Measurements from ENCODE around the gene TBX3. TPM values are rescaled to one million over a fixed set of nuclear protein-coding genes. Genes with fewer than 3 reads are reported as not detected.
"Not testable (repeated sequence)": the region's sequence is repeated elsewhere in the genome, so short reads cannot be mapped to it uniquely, and the experiment has no call there.

The TBX3 gene
- total RNA-seq (2014; rRNA removed; shearing (Covaris generic)), result 51.4 and 61.6 TPM in 2 replicates

DNA sequence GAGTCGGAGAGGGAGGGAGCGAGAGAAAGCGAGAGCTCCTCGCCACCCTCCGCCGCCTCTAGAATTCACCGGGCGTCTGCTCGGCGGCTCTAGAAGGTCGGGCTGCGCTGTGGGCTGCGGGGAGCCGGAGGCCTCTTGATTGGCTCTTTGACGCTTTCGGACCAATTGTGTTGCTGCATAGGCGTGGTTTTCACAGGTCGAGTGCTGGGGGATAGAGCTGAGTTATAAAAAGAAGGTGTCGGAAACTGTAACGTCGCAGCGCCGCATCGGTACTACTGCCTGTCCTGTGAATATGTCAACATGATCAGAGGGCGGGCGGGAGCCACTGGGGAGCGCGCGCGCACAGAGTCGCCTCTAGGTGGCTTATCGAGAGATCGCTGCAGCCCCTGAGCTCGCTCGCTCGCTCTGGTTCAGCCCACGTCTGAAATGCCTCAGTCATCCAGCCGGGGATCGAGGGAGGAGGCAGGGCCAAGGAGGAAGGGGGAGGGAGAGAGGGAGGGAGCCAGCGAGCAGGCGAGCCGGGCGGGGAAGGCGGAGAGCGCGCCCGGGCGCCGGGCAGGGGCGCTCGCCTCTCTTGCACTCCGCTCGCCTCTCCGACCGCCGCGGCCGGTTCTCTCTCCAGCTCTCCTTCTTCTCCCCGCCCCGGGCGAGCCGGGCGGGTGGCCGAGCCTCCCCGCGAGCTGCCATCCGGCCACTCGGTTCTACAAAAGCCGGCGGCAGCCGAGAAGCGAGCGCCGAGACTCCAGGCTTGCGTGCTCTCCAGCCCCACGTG, at the start of gene TBX3:
TSS of gene TBX3 (minus strand) at position 78 of the 772 bp plus-strand sequence. CDS start 975 bp downstream, outside the sequence.
- DNase-seq (ENCODE audit: low read depth), result peak; percentile 99

DNA sequence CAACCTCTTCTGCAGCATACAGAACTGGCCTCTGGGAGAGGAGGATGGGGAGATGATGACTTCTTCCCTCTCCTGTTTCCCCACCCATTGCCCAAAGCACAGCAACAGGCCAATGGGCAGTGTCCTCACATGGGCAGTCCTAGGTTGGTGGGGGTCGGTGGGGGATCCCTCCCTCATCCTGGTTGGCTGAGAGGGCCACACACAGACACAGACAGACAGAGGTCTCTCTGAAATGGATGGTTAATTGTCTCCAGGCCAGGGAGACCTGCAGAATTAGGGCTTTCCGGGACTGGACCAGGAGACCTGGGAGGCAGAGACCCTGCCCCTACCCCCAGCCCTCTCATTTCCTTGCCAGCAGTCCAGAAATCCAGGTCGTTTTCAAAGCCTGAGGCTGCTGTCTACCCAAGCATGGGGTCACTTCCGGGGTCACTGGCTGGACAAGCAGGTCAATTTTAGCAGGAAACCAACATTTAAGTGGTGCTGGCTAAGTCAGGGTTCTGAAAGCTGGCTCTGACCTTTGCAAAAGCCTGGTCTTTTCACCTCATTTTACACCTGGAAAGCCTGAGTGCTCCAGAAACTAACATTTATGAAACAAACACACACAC, 48.6 kb upstream of the TBX3 start:
- DNase-seq (ENCODE audit: low read depth), result no peak

DNA sequence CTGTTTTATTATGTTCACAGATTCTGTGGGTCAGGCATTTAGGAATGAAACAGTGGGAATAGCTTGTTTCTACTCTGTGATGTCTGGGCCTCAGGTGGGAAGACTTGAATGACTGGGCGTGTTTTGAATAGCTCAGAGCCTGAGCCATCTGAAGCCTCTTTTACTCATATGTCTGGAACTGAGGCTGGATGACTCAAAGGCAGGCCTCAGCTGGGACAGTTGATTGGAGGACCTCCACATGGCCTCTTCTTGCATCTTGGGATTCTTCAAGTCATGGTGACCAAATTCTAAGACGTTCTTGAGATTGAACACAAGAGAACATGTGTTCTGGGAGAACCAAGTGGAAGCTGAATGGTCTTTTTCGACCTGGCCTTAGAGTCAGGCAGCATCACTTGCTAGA, 45.8 kb upstream of the TBX3 start:
- DNase-seq (ENCODE audit: low read depth), result peak; percentile 30

DNA sequence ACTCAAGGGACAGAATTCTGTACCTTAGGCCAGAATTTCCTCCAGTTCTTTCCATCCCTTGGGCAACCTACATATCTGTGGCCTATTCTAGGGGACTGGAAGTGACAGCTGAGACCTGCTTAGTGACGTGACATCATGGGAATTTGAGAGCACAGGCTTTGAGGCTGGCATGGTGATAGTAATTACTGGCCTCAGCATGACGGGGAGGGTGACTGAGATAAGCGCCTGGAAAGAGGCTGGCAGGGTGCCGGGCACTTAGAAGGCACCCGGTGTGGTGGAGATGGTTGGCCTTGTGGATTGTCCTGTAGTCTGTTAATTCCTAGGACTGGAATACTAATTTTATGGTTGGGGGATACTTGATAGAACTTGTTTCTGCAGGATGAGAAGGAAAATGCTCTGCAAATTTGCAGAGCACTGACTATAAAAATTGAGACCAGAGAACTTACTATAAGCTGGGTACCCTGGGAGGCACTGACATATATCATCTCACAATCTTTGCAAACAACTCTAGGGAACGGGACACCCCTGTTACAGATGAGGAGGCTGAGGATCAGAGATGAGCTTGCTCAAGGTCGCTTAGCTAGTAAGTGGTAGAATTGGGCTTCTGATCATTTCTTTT, 42.2 kb upstream of the TBX3 start:
- no peak for DNase-seq (ENCODE audit: low read depth)

DNA sequence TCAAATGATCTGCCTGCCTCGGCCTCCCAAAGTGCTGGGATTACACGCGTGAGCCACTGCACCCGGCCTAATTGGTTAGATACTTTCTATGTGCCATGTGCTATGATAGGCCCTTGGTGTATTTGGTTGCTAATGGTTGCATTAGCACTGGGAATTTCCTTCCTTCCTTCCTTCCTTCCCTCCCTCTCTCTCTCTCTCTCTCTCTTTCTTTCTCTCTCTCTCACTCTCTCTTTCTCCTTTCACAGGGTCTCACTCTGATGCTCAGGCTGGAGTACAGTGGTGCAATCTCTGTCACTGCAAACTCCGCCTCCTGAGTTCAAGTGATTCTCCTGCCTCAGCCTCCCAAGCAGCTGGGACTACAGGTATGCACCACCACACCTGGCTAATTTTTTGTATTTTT, 38.2 kb upstream of the TBX3 start:
- DNase-seq (ENCODE audit: low read depth), result not testable (repeated sequence)

DNA sequence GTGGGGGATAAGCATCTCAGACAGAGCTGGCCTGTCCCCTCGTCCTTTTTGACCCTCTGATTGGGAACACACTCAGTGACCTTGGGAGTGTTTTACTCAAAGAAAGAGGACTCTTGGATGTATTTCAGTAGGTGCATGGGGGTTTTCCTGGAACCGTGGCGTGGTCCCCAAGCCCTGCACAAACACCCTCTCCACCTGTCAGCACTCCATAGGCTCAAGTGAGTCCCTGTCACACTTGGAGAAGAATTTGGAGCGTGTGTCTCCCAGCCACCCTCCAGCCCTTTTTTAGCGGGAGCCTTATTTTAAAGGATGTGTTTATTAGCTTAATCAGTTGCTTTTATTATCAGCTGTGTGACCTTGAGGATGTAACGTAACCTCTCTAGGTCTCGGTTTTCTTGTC, 37.3 kb upstream of the TBX3 start:
- DNase-seq (ENCODE audit: low read depth), result no peak

DNA sequence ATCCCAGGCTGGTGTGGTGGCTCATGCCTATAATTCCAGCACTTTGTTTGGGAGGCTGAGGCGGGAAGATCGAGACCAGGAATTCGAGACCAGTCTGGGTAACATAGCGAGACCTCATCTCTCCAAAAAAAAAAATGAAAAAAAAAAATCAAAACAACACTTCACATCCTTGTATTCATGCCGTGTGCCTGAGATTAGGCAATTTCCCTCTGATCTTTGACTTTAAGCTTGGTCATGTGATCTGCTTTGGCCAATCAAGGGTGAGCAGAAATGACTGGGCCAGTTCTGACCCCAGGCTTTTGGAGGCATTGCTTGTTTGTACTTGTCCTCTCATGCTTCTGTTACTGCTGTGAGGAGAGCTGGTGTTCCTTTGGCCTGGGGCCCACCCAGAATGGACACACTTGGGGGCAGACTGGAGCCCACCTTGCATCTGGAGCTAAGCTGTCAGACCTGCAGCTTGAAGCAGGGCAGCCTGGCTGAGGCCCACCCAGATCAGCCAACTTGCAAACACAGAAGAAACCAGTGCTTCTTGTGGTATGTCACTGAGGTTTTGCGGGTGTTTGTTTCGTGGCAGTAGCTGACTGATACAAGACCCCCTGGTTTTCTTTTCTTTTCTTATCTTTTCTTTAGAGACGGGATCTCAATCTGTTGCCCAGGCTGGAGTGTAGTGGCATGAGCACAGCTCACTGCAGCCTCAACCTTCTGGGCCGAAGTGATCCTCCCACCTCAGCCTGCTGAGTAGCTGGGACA, 29.7 kb upstream of the TBX3 start:
- DNase-seq (ENCODE audit: low read depth), result no peak

DNA sequence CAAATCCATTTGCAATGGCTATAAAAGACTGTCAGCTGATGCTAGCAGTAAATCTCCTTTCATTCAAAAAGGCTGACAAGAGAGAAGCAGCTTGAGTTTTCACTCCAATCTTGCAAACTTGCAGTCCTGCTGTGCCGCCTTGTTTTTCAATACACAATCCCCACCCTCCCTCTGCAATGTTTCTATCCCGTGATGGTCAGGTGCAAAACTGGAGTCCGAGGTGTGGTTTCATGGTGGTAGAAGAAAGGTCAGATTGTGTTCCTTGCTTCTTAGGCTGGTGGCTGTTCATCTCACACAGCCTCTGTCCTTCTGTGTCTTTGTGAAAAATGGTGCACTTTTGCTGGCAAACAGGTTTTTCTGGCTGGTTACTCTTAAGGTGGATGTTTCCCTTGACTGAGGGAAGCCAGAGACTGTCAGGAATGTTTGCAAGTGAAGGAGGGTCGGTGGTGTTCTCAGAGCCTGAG, 27.7 kb upstream of the TBX3 start:
- no peak for DNase-seq (ENCODE audit: low read depth)

DNA sequence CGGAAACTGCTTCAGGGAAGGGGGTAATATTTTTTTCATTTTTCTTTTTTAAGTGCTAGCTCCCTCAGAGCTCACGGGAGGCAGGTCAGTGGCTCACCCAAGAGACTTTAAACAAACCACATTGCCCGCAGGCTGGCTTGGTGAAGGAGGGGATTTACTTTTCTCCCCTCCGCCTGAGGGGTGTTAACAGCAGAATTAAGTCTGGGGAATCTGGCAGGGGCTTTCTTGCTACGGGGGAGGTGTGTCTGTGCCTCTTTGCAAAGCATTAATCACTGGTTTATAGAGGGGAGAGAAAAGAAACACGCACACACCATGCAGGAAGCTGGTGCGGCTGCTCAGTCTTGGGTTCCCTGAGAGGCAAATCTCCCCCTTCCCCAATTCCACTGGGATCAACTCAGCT, 26.2 kb upstream of the TBX3 start:
- no peak for DNase-seq (ENCODE audit: low read depth)

DNA sequence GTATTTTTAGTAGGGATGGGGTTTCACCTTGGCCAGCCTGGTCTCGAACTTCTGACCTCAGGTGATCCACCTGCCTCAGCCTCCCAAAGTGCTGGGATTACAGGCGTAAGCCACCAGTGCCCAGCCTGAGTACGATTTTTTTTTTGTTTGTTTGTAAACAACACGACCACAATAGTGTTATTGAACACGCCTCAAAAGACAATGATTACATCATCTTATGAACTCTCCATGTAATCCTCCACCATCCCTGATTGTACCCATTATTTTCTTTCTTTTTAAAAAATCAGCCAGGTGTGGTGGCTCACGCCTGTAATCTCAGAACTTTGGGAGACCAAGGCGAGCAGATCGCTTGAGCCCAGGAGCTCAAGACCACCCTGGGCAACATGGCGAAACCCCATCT, 25.1 kb upstream of the TBX3 start:
- no peak for DNase-seq (ENCODE audit: low read depth)

DNA sequence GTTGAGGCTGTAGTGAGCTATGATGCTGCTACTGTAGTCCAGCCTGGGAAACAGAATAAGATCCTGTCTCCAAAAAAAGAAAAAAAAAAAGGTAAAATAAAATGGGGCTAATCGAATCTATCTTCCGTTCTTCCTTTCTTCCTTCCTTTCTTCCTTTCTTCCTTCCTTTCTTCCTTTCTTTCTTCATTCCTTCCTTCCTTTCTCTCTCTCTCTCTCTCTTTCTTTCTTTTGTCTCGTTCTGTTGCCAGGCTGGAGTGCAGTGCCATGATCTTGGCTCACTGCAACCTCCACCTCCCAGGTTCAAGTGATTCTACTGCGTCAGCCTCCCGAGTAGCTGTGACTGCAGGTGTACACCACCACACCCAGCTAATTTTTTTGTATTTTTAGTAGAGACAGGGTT, 24.6 kb upstream of the TBX3 start:
- DNase-seq (ENCODE audit: low read depth), result not testable (repeated sequence)

DNA sequence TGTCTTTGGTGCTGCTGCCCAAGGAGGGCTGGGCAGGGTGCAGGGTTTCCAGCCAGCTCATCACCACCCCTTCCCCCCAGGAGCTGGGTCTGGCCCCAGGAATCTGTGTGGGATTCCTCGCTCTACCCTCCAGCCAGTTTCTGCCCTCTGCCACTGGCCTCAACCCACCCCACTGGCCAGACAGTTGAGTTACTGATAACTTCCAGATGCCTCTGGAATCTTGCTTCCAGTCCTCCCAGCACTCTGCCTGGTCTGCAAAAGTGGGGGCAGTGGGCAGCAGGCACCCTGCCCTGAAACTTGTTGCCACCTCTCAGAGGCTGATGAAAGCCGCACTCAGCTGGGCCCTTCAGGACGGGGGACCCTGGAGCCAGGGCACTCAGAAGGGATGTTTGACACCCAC, 20.1 kb upstream of the TBX3 start:
- peak; percentile 87 for DNase-seq (ENCODE audit: low read depth)

DNA sequence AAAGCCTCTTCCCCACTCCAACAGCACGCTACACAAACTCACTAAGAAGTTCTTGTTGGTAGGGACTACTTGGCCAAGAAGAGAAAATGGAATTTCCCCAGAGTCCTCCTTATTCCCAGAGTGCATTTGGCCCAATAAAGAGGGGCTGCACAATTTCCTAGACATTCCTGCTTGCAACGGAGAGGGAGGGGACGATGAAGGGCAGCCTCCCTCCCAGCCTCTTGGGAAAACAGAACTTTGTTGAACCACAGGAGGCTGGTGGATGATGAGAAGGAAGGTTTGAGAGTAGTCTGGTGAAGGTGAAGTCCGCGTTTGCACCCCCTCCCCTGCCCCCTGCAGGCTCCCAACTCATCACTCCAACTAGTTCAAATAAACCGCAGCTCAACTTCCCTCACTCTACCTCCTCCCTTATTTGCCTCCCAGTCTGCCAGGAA, 19.1 kb upstream of the TBX3 start:
- DNase-seq (ENCODE audit: low read depth), result peak; percentile 39

DNA sequence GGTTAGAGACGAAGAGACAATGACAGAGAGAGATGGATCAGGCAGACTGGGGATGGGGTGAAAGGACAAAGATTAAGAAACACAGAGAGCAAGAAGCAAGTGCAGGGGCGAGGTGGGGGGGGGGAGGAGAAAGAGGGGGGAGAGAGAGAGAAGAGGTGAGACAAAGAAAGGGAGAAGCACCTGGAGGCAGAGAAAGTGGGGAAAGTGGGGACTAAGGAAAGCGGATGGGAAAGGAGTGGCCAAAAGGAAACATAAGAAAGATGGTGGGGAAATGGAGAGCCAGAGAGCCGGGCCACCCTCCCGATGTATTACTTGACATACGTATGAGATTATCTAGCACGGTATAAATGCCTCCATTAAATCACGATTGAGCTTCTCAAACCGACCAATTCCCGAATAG, 18.5 kb upstream of the TBX3 start:
- DNase-seq (ENCODE audit: low read depth), result no peak

DNA sequence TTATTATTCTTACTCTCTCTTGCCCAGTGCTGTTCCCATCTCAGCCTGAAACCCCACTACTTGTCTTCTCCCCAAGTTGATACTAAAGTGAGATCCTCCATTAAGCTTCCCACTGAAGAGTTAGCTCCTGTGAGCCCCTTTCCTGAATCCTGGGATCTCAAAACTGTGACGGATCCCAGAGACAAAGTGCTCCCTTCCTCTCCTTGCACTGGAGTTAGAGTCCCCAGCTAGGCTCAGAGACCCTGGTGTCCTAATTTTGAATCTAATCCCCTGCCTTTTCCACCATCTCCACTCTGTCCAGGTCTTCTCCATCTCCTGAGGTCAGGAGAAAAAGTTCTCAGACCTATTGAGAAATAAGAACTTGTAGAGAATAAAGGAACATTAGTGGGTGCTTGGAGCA, 17.6 kb upstream of the TBX3 start:
- no peak for DNase-seq (ENCODE audit: low read depth)

DNA sequence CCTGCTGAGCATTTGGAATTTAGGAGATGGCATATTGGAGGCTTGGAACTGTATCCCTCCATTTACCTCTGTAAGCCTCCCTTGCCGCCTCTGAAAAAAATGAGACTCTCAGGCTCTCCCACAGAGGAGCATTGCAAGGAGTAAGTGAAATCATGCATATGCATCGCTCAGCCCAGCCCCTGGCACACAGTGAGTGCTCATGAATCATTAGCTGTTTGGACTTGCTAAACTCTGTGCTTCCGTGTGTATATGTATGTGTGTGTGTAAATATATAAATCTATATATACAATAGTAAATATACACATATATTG, 17.1 kb upstream of the TBX3 start:
- DNase-seq (ENCODE audit: low read depth), result no peak

DNA sequence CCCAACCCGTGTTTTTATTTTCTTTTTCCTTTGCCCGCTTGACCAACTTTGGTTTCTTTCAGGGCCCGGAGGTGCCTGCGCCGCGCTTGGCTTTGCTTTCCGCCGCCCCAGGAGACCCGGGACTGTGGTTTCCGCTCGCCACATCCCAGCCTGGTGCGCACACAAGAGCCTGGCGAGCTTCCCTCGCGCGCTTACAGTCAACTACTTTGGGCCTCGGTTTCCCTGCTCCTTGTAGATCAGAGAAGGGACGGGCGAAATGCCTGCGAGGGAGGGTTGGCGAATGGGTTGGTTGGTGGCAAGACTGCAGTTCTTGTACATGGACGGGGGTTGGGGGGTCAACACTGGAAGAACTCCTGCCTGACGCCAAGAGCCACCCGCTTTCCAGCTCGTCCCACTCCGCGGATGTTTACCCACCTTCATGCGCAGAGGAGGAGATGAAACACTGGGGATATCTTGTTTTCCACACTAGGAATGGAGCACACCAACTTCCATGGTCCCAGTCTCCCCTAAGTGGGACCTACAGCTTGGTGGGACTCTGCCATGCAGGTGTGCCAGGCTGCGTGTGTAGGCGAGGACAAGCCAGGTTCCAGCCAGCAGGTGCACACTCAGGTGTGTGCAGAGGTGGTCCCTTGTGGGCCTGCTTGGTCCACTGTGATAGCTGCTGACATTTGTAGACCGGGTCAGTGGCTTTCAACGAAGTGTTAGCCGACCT, 16.6 kb upstream of the TBX3 start:
- no peak for DNase-seq (ENCODE audit: low read depth)

DNA sequence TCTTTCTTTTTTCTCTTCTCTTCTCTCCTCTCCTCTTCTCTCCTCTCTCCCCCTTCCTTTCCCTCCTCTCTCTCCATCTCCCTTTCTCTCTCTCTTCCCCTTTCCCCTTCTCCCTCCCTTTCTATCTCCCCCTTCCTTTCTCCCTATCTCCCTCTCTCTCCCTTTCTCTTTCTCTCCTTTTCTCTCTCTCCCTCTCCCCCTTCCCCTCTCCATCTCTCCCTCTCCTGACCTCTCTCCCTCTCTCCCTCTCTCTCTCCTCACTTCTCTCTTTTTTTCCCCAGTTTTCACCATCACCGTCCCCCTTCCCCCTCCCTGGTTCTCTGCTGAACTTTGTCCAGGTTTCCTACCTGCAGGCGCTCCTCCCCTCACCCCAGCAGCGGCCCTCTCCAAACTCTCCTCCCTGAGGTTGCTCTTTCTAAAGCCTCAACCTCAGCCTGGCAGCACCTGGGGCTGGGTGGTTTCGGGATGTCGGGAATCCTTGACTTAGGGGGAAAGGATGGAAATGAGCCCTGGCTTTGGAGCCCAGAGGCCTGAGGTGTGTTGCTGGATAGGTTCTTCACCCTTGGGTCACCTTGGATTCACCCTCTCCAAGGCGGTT, 14.7 kb upstream of the TBX3 start:
- DNase-seq (ENCODE audit: low read depth), result no peak

DNA sequence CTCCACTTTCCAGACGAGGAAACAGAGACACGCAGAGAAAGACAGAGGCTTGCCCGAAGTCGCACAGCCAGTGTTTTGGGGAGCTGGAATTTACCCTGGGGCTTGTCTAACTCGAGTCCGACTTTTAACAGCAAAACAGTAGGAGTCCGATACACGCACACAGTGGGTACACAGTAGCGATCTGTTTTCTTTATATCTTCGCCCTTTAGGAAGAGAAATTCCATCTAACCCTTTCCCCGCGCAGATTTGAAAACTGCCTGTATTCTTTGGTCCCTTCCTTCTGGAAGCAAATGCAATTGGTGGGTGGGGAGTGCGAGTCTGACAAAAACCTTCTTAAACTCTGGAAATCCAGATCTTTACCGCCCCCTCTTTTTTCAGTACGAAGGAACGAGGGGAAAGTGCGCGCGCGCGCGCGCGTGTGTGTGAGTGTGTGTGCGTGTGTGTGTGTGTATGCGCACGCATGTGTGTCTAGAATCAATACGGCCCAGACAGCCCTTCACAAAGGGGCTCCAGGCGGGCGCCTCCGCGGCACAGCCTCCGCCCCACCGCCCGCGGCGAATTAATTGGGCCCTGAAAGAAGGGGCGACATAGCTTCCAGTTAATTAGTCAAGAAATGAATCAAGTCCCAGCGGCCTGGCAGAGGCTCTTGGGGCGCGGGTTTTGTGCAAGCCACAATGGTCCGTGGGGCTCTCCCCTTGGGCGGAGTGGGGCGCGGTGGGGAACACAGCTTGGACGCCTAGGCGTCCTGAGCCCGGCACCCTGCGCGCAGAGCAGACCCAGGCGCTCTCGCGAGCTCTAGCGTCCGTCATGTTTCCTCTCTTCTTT, 14.0 kb upstream of the TBX3 start:
- DNase-seq (ENCODE audit: low read depth), result peak; percentile 56

DNA sequence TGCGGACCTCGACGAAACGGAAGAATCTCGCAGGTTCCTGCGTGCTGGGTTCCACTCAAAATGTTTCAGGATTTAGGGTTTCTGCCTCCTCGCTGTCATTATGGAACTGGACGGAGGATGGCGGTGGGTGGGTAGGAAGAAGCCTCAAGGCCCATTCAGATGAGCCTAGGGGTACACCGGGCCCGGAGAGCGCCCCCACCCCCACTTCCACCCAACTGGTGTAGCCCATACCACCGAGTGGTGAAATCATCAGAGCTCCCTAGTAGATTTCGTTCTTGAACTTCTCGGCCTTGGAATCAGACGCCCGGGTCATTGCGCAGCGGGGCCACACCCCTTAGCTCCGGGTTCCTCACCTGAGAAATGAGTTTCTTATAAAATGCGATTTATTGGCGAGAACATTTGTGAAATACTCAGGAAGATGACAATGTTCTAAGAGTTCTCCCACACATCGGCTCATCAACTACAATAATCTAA, 13.3 kb upstream of the TBX3 start:
- DNase-seq (ENCODE audit: low read depth), result no peak
